ENCODE results near the gene BCL7B.
"Not testable (repeated sequence)": the region's sequence is repeated elsewhere in the genome, so short reads cannot be mapped to it uniquely, and the experiment has no call there.

BCL7B gene

GRCh38 chr7:73596191-73597065 lies 38.9 kb upstream of the BCL7B start:
- no peak for TF ChIP-seq CTCF (conservative IDR thresholded peaks at IDR 0.05; ENCODE audit: low read length)
- DNase-seq (ENCODE audit: low read depth), result no peak

GRCh38 chr7:73595358-73595757 lies 37.9 kb upstream of the BCL7B start:
- TF ChIP-seq CTCF (conservative IDR thresholded peaks at IDR 0.05; ENCODE audit: low read length), result no peak
- DNase-seq (ENCODE audit: low read depth), result no peak

More at GRCh38 chr7:73596191-73597065, 38.9 kb upstream of the BCL7B start:
- no peak overlapping the region for H3K4me3 ChIP-seq (ENCODE audit: low read length)

GRCh38 chr7:73593207-73594045 lies 35.9 kb upstream of the BCL7B start:
- no peak for TF ChIP-seq CTCF (conservative IDR thresholded peaks at IDR 0.05; ENCODE audit: low read length)
- no peak overlapping the region for H3K4me3 ChIP-seq (ENCODE audit: low read length)
- no peak for DNase-seq (ENCODE audit: low read depth)

More at GRCh38 chr7:73595358-73595757, 37.9 kb upstream of the BCL7B start:
- H3K4me3 ChIP-seq (ENCODE audit: low read length), result no peak overlapping the region

GRCh38 chr7:73586911-73587310 lies 29.4 kb upstream of the BCL7B start:
- no peak for DNase-seq (ENCODE audit: low read depth)
- TF ChIP-seq CTCF (conservative IDR thresholded peaks at IDR 0.05; ENCODE audit: low read length), result no peak
- H3K4me3 ChIP-seq (ENCODE audit: low read length), result no peak overlapping the region

GRCh38 chr7:73585196-73585595 lies 27.7 kb upstream of the BCL7B start:
- DNase-seq (ENCODE audit: low read depth), result peak; percentile 23
- no peak for TF ChIP-seq CTCF (conservative IDR thresholded peaks at IDR 0.05; ENCODE audit: low read length)
- no peak overlapping the region for H3K4me3 ChIP-seq (ENCODE audit: low read length)

GRCh38 chr7:73582664-73583202 lies 25.2 kb upstream of the BCL7B start:
- no peak overlapping the region for H3K4me3 ChIP-seq (ENCODE audit: low read length)
- no peak for TF ChIP-seq CTCF (conservative IDR thresholded peaks at IDR 0.05; ENCODE audit: low read length)
- DNase-seq (ENCODE audit: low read depth), result no peak

GRCh38 chr7:73581006-73581405 lies 23.5 kb upstream of the BCL7B start:
- H3K4me3 ChIP-seq (ENCODE audit: low read length); DNase-seq (ENCODE audit: low read depth): not testable (repeated sequence)

All from AG10803 (cell line).